ENCODE measurements around the gene MAGI2. TPM values are rescaled to one million over a fixed set of nuclear protein-coding genes. Genes with fewer than 3 reads are reported as not detected.

MAGI2 gene
- total and polyA plus RNA-seq, 2 donors from 2014 or later, result 4.4 to 9.0 TPM

- FAIRE-seq, result no peak
- H3K27ac ChIP-seq (ENCODE audit: low read depth in 2 of 2, low read length in 2 of 2), result no peak overlapping the region
Measured at GRCh38 chr7:78224923-78225322, 1228.5 kb downstream of the MAGI2 start.

GRCh38 chr7:78223598-78223997 is 1229.9 kb downstream of the MAGI2 start:
- no peaks in the 10 kb centered on the region for H3K9me3 ChIP-seq (ENCODE audit: control insufficient read depth in 2 of 3, insufficient read depth in 1 of 3, low read length in 3 of 3)
- no peak for FAIRE-seq
- intact Hi-C loops (cut with DNase I), result no loop called here

More at GRCh38 chr7:78224923-78225322, 1228.5 kb downstream of the MAGI2 start:
- H3K9me3 ChIP-seq (ENCODE audit: control insufficient read depth in 2 of 3, insufficient read depth in 1 of 3, low read length in 3 of 3), result no peaks in the 10 kb centered on the region
- intact Hi-C loops (cut with DNase I), result no loop called here
- no peaks in the 10 kb centered on the region for H3K36me3 ChIP-seq (ENCODE audit: control insufficient read depth in 2 of 3, insufficient read depth in 3 of 3, low read length in 3 of 3)
- TF ChIP-seq, protein P1, sequence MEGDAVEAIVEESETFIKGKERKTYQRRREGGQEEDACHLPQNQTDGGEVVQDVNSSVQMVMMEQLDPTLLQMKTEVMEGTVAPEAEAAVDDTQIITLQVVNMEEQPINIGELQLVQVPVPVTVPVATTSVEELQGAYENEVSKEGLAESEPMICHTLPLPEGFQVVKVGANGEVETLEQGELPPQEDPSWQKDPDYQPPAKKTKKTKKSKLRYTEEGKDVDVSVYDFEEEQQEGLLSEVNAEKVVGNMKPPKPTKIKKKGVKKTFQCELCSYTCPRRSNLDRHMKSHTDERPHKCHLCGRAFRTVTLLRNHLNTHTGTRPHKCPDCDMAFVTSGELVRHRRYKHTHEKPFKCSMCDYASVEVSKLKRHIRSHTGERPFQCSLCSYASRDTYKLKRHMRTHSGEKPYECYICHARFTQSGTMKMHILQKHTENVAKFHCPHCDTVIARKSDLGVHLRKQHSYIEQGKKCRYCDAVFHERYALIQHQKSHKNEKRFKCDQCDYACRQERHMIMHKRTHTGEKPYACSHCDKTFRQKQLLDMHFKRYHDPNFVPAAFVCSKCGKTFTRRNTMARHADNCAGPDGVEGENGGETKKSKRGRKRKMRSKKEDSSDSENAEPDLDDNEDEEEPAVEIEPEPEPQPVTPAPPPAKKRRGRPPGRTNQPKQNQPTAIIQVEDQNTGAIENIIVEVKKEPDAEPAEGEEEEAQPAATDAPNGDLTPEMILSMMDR (IDR thresholded peaks at IDR 0.05; ENCODE audit: borderline replicate concordance, extremely low read depth, insufficient read depth), result no peak
- no peak overlapping the region for H3K4me3 ChIP-seq (ENCODE audit: low read length in 3 of 3)
- no peak overlapping the region for H3K9ac ChIP-seq (ENCODE audit: low read length in 3 of 3)
- no peaks in the 10 kb centered on the region for H3K4me1 ChIP-seq (ENCODE audit: control insufficient read depth in 2 of 3, insufficient read depth in 2 of 3, low read depth in 1 of 3, low read length in 3 of 3)
- no peaks in the 10 kb centered on the region for H3K27me3 ChIP-seq (ENCODE audit: control insufficient read depth, insufficient read depth, low read length)
- DNase-seq, result no peak

GRCh38 chr7:78222001-78222751 is 1231.3 kb downstream of the MAGI2 start:
- Histone ChIP-seq H3K9me3 (ENCODE audit: control insufficient read depth in 2 of 3, insufficient read depth in 1 of 3, low read length in 3 of 3) (no peaks in the 10 kb centered on the region), H3K9ac (ENCODE audit: low read length in 3 of 3) (no peak overlapping the region), H3K4me1 (ENCODE audit: control insufficient read depth in 2 of 3, insufficient read depth in 2 of 3, low read depth in 1 of 3, low read length in 3 of 3) (peaks cover 2 to 9% (median 3%) of the 10 kb centered on the region in 3 donors), H3K27me3 (ENCODE audit: control insufficient read depth, insufficient read depth, low read length) (no peaks in the 10 kb centered on the region), H3K36me3 (ENCODE audit: control insufficient read depth in 2 of 3, insufficient read depth in 3 of 3, low read length in 3 of 3) (no peaks in the 10 kb centered on the region), H3K27ac (ENCODE audit: low read depth in 2 of 2, low read length in 2 of 2) (no peak overlapping the region), H3K4me3 (ENCODE audit: low read length in 3 of 3) (no peak overlapping the region)
- intact Hi-C loops (cut with DNase I), result no loop called here
- peak in 1 of 5 donors; percentile 20 for DNase-seq
- no peak for FAIRE-seq
- TF ChIP-seq, protein P1 (IDR thresholded peaks at IDR 0.05; ENCODE audit: borderline replicate concordance, extremely low read depth, insufficient read depth), result no peak

More at GRCh38 chr7:78223598-78223997, 1229.9 kb downstream of the MAGI2 start:
- DNase-seq, result no peak
- TF ChIP-seq, protein P1 (IDR thresholded peaks at IDR 0.05; ENCODE audit: borderline replicate concordance, extremely low read depth, insufficient read depth), result no peak
- H3K27me3 ChIP-seq (ENCODE audit: control insufficient read depth, insufficient read depth, low read length), result no peaks in the 10 kb centered on the region
- no peaks in the 10 kb centered on the region for H3K36me3 ChIP-seq (ENCODE audit: control insufficient read depth in 2 of 3, insufficient read depth in 3 of 3, low read length in 3 of 3)
- H3K9ac ChIP-seq (ENCODE audit: low read length in 3 of 3), result no peak overlapping the region
- no peak overlapping the region for H3K4me3 ChIP-seq (ENCODE audit: low read length in 3 of 3)
- no peak overlapping the region for H3K27ac ChIP-seq (ENCODE audit: low read depth in 2 of 2, low read length in 2 of 2)
- peaks cover under 1 to 2% (median 2%) of the 10 kb centered on the region in 3 donors for H3K4me1 ChIP-seq (ENCODE audit: control insufficient read depth in 2 of 3, insufficient read depth in 2 of 3, low read depth in 1 of 3, low read length in 3 of 3)
